B cell (primary cell): ENCODE data around the gene SLC25A39. TPM values are rescaled to one million over a fixed set of nuclear protein-coding genes. Genes with fewer than 3 reads are reported as not detected.

Experiments
- ATAC-seq: fragments of 200-7000 bp; cut with Tn5 transposase; one replicate; pipeline ENCODE4 v1.10.0; 2021; ENCODE audit warnings: low read depth, mild to moderate bottlenecking, moderate number of reproducible peaks, moderate library complexity
- CTCF ChIA-PET: fragments of 350-600 bp; sonication (Branson Sonifier 250); formaldehyde crosslinking; loops from one replicate; lab custom pipeline; 2021; ENCODE audit warnings: antibody characterized with exemption, inconsistent platforms; lab: Charles Lee
- POLR2A ChIA-PET: fragments of 350-600 bp; sonication (Branson Sonifier 250); formaldehyde crosslinking; loops from one replicate; lab custom pipeline; 2021; ENCODE audit warnings: antibody characterized with exemption; lab: Charles Lee
- DNase-seq: peaks from one replicate; pipeline ENCODE4 v3.0.0; 2013
- H2AFZ ChIP-seq: 2 replicates; pipeline ENCODE4 v1.6.1; 2012; ENCODE audit warnings: mild to moderate bottlenecking, low read depth, low read length; ENCODE audit not compliant: insufficient read depth, poor library complexity, severe bottlenecking
- H3K27ac ChIP-seq, 2 donors: 1 replicate in 1 of 2; 2 replicates in 1 of 2; pipeline ENCODE4 v1.5.1; 2012 to 2013; ENCODE audit warnings: low read length in 2 of 2, mild to moderate bottlenecking in 2 of 2, moderate library complexity in 1 of 2
- H3K27me3 ChIP-seq, 4 experiments: fragments of 200-600 bp in 1 of 4; sonication (generic) in 1 of 4; replicated peaks in 1 of 4; 1 replicate in 2 of 4; 2 replicates in 2 of 4; pipeline versions ENCODE4 v1.6.1 to v1.7.0; 2013 to 2016; ENCODE audit warnings: low read length in 3 of 4, mild to moderate bottlenecking in 2 of 4, mixed read lengths in 1 of 4, moderate library complexity in 1 of 4; ENCODE audit not compliant: insufficient read depth in 4 of 4, control insufficient read depth in 3 of 4; ENCODE audit errors: control extremely low read depth in 1 of 4
- H3K36me3 ChIP-seq, 2 experiments: replicated peaks in 1 of 2; 1 replicate in 1 of 2; 2 replicates in 1 of 2; pipeline versions ENCODE4 v1.6.1 to v1.7.1; 2013; ENCODE audit warnings: low read length in 1 of 2; ENCODE audit not compliant: insufficient read depth in 2 of 2, control insufficient read depth in 1 of 2; ENCODE audit errors: control extremely low read depth in 1 of 2, extremely low read depth in 1 of 2
- H3K4me1 ChIP-seq, 2 donors: fragments of 200-600 bp in 1 of 2; sonication (generic) in 1 of 2; 1 replicate in 1 of 2; 2 replicates in 1 of 2; pipeline versions ENCODE4 v1.5.1 to v1.6.1; 2013 to 2017; ENCODE audit warnings: low read length in 2 of 2; ENCODE audit not compliant: control insufficient read depth in 2 of 2, insufficient read depth in 2 of 2
- H3K4me2 ChIP-seq: replicated peaks from 2 replicates; pipeline ENCODE3; 2012; ENCODE audit warnings: mild to moderate bottlenecking, low read depth, low read length; ENCODE audit not compliant: poor library complexity, severe bottlenecking
- H3K4me3 ChIP-seq, 5 experiments: fragments of 200-600 bp in 1 of 5; sonication (generic) in 1 of 5; 1 replicate in 3 of 5; 2 replicates in 2 of 5; pipeline versions ENCODE4 v1.5.1 to v1.7.0; 2011 to 2016; ENCODE audit warnings: low read length in 4 of 5, mild to moderate bottlenecking in 4 of 5, low read depth in 2 of 5, control low read depth in 1 of 5, moderate library complexity in 1 of 5; ENCODE audit not compliant: insufficient read depth in 1 of 5; ENCODE audit errors: control extremely low read depth in 1 of 5, extremely low read depth in 1 of 5
- H3K79me2 ChIP-seq: fragments of 200-600 bp; sonication (generic); one replicate; pipeline ENCODE4 v1.6.0; 2016; ENCODE audit warnings: low read length; ENCODE audit not compliant: control insufficient read depth, insufficient read depth
- H3K9ac ChIP-seq: fragments of 200-600 bp; sonication (generic); 2 replicates; pipeline ENCODE4 v1.6.1; 2017; ENCODE audit warnings: mild to moderate bottlenecking, low read length, moderate library complexity
- H3K9me3 ChIP-seq, 3 donors: one replicate each; pipeline versions ENCODE4 v1.6.1 to v1.7.1; 2013; ENCODE audit warnings: low read length in 2 of 3; ENCODE audit not compliant: control insufficient read depth in 2 of 3, insufficient read depth in 1 of 3; ENCODE audit errors: control extremely low read depth in 1 of 3
- H4K20me1 ChIP-seq: 2 replicates; pipeline ENCODE4 v1.6.0; 2012; ENCODE audit warnings: mild to moderate bottlenecking, low read length; ENCODE audit not compliant: insufficient read depth, control insufficient read depth, poor library complexity, severe bottlenecking
- H3K27ac Mint-ChIP-seq: one replicate; pipeline ENCODE4 v1.8.0; 2021; ENCODE audit warnings: mixed read lengths
- H3K27me3 Mint-ChIP-seq: one replicate; pipeline ENCODE4 v1.8.0; 2021; ENCODE audit warnings: mixed read lengths
- H3K4me1 Mint-ChIP-seq: one replicate; pipeline ENCODE4 v1.8.0; 2021; ENCODE audit warnings: mixed read lengths
- H3K4me3 Mint-ChIP-seq: one replicate; pipeline ENCODE4 v1.8.0; 2021; ENCODE audit warnings: mixed read lengths
- H3K9me3 Mint-ChIP-seq: one replicate; pipeline ENCODE4 v1.8.0; 2022; ENCODE audit warnings: mixed read lengths; ENCODE audit not compliant: insufficient read depth
- EZH2 ChIP-seq: IDR thresholded peaks from 2 replicates; pipeline ENCODE4 v1.6.1; 2012; ENCODE audit warnings: borderline replicate concordance, low read depth, mild to moderate bottlenecking, moderate library complexity, low read length; ENCODE audit not compliant: insufficient read depth, poor library complexity, severe bottlenecking
- WGBS: methylation state at CpG from one replicate; pipeline ENCODE4 v1.1.5; 2013; ENCODE audit warnings: missing lambda C conversion rate; ENCODE audit not compliant: insufficient coverage; 5-methylcytosine and 5-hydroxymethylcytosine counted together
- intact Hi-C: fragments of 100-400 bp; cut with micrococcal nuclease; formaldehyde crosslinking; loops from one replicate; pipeline ENCODE4 v1.10.0; 2022
- polyA plus RNA-seq: library from polyadenylated mRNA; depleted of rRNA; stranded (reverse); fragments of >200 nt; gene quantifications from 2 replicates; pipeline ENCODE4 v1.2.3, GENCODE V29; 2012
- total RNA-seq, 2 donors: library from RNA; stranded (reverse); fragments of 120-200 nt in 1 of 2; gene quantifications; 1 replicate in 1 of 2; 2 replicates in 1 of 2; pipeline versions ENCODE4 v1.2.3 to v1.2.4, GENCODE V29; 2013 to 2022
- TF ChIP-seq, protein P1 (sequence below): fragments of 200-600 bp; IDR thresholded peaks from one replicate; pipeline ENCODE4 v1.8.0; 2022; ENCODE audit warnings: antibody characterized with exemption, mild to moderate bottlenecking

Gene SLC25A39
- total and polyA plus RNA-seq, 2 donors (not counting 1 experiment from before 2014, with no cell fraction given) = 88.4 to 160 TPM

DNA sequence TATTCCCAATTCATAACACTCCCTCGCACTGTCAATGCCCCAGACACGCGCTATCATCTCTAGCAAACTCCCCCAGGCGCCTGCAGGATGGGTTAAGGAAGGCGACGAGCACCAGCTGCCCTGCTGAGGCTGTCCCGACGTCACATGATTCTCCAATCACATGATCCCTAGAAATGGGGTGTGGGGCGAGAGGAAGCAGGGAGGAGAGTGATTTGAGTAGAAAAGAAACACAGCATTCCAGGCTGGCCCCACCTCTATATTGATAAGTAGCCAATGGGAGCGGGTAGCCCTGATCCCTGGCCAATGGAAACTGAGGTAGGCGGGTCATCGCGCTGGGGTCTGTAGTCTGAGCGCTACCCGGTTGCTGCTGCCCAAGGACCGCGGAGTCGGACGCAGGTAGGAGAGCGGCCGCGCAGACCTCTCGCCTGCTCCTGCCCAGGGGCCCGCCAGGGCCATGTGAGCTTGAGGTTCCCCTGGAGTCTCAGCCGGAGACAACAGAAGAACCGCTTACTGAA lies 20.4 kb upstream of the SLC25A39 start, which contains the start of gene GRN:
TSS of gene GRN (plus strand) at position 364 of the 515 bp plus-strand sequence. CDS start 3,863 bp downstream, outside the sequence.
- WGBS = 2% methylated on average over 20 of the region's 26 CpGs
- Mint-ChIP-seq H3K9me3 (no peaks in the 10 kb centered on the region), H3K4me3 (peak within 1 kb of the TSS; percentile 96), H3K27ac (peak within 1 kb of the TSS; percentile 90), H3K4me1 (peaks cover 45% of the 10 kb centered on the region), H3K27me3 (no peaks in the 10 kb centered on the region)
- Histone ChIP-seq H3K27me3 (no peaks in the 10 kb centered on the region), H3K36me3 (peaks cover 0 to 10% of the 10 kb centered on the region in 2 experiments), H2AFZ (peak within 1 kb of the TSS; percentile 64), H3K9ac (peak within 1 kb of the TSS; percentile 74), H3K79me2 (peaks cover 7% of the 10 kb centered on the region), H3K4me2 (peak within 1 kb of the TSS; percentile 79), H4K20me1 (peaks cover 11% of the 10 kb centered on the region), H3K27ac (peak within 1 kb of the TSS; percentile 85 to 89), H3K9me3 (peaks cover 0 to 3% (median 0%) of the 10 kb centered on the region in 3 donors), H3K4me3 (peak within 1 kb of the TSS; percentile 61 to 94 (median 91)), H3K4me1 (peaks cover 37 to 52% of the 10 kb centered on the region in 2 donors)
- ChIA-PET POLR2A (interaction anchor here (0.5 to 1.6 kb wide), 14 partner anchors 9 to 828 kb away, joined by 3 to 11 read pairs (median 4); partner anchors contain the start of genes HDAC5, SLC25A39, TMUB2 and UBTF), CTCF (interaction anchor here (0.6 to 3.3 kb wide), 21 partner anchors 10 to 401 kb away, joined by 3 to 66 read pairs (median 7); partner anchors contain the start of genes FAM171A2, HDAC5, SLC25A39 and TMUB2)
- ATAC-seq (peak; percentile 76), DNase-seq (peak; percentile 91)
- intact Hi-C loops = loop anchor here (1.0 to 2.0 kb wide), 8 partner anchors 9 to 330 kb away; partner anchors contain the start of genes FAM171A2, HROB, SLC25A39 and TMEM101
- no peak for TF ChIP-seq EZH2
- TF ChIP-seq, protein P1, sequence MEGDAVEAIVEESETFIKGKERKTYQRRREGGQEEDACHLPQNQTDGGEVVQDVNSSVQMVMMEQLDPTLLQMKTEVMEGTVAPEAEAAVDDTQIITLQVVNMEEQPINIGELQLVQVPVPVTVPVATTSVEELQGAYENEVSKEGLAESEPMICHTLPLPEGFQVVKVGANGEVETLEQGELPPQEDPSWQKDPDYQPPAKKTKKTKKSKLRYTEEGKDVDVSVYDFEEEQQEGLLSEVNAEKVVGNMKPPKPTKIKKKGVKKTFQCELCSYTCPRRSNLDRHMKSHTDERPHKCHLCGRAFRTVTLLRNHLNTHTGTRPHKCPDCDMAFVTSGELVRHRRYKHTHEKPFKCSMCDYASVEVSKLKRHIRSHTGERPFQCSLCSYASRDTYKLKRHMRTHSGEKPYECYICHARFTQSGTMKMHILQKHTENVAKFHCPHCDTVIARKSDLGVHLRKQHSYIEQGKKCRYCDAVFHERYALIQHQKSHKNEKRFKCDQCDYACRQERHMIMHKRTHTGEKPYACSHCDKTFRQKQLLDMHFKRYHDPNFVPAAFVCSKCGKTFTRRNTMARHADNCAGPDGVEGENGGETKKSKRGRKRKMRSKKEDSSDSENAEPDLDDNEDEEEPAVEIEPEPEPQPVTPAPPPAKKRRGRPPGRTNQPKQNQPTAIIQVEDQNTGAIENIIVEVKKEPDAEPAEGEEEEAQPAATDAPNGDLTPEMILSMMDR = no peak
